Measurements from ENCODE around the gene MRFAP1L1. TPM values are rescaled to one million over a fixed set of nuclear protein-coding genes. Genes with fewer than 3 reads are reported as not detected.
A peak's percentile ranks its signal among the peaks of the same experiment; 100 is the strongest.

MRFAP1L1 gene
- total RNA-seq, 1 donor from 2014 or later = 43.0 TPM

GRCh38 chr4:6681191-6681590 lies 28.5 kb downstream of the MRFAP1L1 start:
- Mint-ChIP-seq H3K27me3 (ENCODE audit: unreplicated experiment) (peaks cover 3% of the 10 kb centered on the region), H3K27ac (ENCODE audit: unreplicated experiment) (no peak overlapping the region), H3K36me3 (ENCODE audit: low read depth, unreplicated experiment) (peaks cover 4% of the 10 kb centered on the region), H3K9me3 (ENCODE audit: unreplicated experiment) (no peaks in the 10 kb centered on the region), H3K4me3 (ENCODE audit: unreplicated experiment) (no peak overlapping the region), H3K4me1 (ENCODE audit: unreplicated experiment) (peaks cover 8% of the 10 kb centered on the region)
- DNase-seq (ENCODE audit: low spot score) = no peak
- TF ChIP-seq CTCF (IDR thresholded peaks at IDR 0.05; ENCODE audit: unreplicated experiment) = no peak

- H3K9me3 Mint-ChIP-seq (ENCODE audit: unreplicated experiment) = no peaks in the 10 kb centered on the region
- H3K4me1 Mint-ChIP-seq (ENCODE audit: unreplicated experiment) = peaks cover 11% of the 10 kb centered on the region
- DNase-seq (ENCODE audit: low spot score) = no peak
- H3K4me3 Mint-ChIP-seq (ENCODE audit: unreplicated experiment) = no peak overlapping the region
- no peak overlapping the region for H3K27ac Mint-ChIP-seq (ENCODE audit: unreplicated experiment)
- no peaks in the 10 kb centered on the region for H3K27me3 Mint-ChIP-seq (ENCODE audit: unreplicated experiment)
- H3K36me3 Mint-ChIP-seq (ENCODE audit: low read depth, unreplicated experiment) = peaks cover 4% of the 10 kb centered on the region
- TF ChIP-seq CTCF (IDR thresholded peaks at IDR 0.05; ENCODE audit: unreplicated experiment) = peak; percentile 10
These were observed 29.2 kb downstream of the MRFAP1L1 start for GRCh38 chr4:6680372-6681034.

- H3K27ac Mint-ChIP-seq (ENCODE audit: unreplicated experiment) = no peak overlapping the region
These were observed 32.7 kb downstream of the MRFAP1L1 start for GRCh38 chr4:6676722-6677558.

GRCh38 chr4:6674500-6675149 lies 35.0 kb downstream of the MRFAP1L1 start:
- no peak for DNase-seq (ENCODE audit: low spot score)
- Mint-ChIP-seq H3K27me3 (ENCODE audit: unreplicated experiment) (peaks cover 14% of the 10 kb centered on the region), H3K4me3 (ENCODE audit: unreplicated experiment) (peak overlapping the region; percentile 95), H3K27ac (ENCODE audit: unreplicated experiment) (peak overlapping the region; percentile 58), H3K4me1 (ENCODE audit: unreplicated experiment) (peaks cover 25% of the 10 kb centered on the region), H3K9me3 (ENCODE audit: unreplicated experiment) (no peaks in the 10 kb centered on the region), H3K36me3 (ENCODE audit: low read depth, unreplicated experiment) (peaks cover 12% of the 10 kb centered on the region)
- TF ChIP-seq CTCF (IDR thresholded peaks at IDR 0.05; ENCODE audit: unreplicated experiment) = no peak

More at GRCh38 chr4:6676722-6677558, 32.7 kb downstream of the MRFAP1L1 start:
- peaks cover 8% of the 10 kb centered on the region for H3K36me3 Mint-ChIP-seq (ENCODE audit: low read depth, unreplicated experiment)
- no peak for DNase-seq (ENCODE audit: low spot score)
- no peak for TF ChIP-seq CTCF (IDR thresholded peaks at IDR 0.05; ENCODE audit: unreplicated experiment)
- no peaks in the 10 kb centered on the region for H3K9me3 Mint-ChIP-seq (ENCODE audit: unreplicated experiment)
- peaks cover 13% of the 10 kb centered on the region for H3K27me3 Mint-ChIP-seq (ENCODE audit: unreplicated experiment)
- peak overlapping the region; percentile 18 for H3K4me3 Mint-ChIP-seq (ENCODE audit: unreplicated experiment)
- H3K4me1 Mint-ChIP-seq (ENCODE audit: unreplicated experiment) = peaks cover 25% of the 10 kb centered on the region
